Coronary artery (tissue), 2 donors: Measurements from ENCODE around the gene MAP3K20.

Experiments used
- DNase-seq: peaks from one replicate; pipeline ENCODE4 v3.0.0-alpha.2; 2017; ENCODE audit warnings: low spot score
- H3K27ac ChIP-seq, 2 donors: fragments of 200-600 bp; sonication (generic); one replicate each; pipeline ENCODE4 v1.5.1; 2016 to 2019
- H3K4me3 ChIP-seq: fragments of 200-600 bp; sonication (generic); 2 replicates; pipeline ENCODE4 v1.5.1; 2016; ENCODE audit warnings: mild to moderate bottlenecking, moderate library complexity
- CTCF ChIP-seq: fragments of 200-600 bp; sonication (generic); IDR thresholded peaks from one replicate; pipeline ENCODE4 v1.5.1; 2019; ENCODE audit warnings: antibody characterized with exemption

The MAP3K20 gene

GRCh38 chr2:173187941-173188788 is 112.5 kb downstream of the MAP3K20 start:
- Histone ChIP-seq H3K27ac (peak overlapping the region; percentile 59 to 81), H3K4me3 (peak overlapping the region; percentile 22)
- DNase-seq = no peak
- TF ChIP-seq CTCF = no peak

- no peak for DNase-seq
- TF ChIP-seq CTCF = no peak
- H3K27ac ChIP-seq = peak overlapping the region in 1 of 2 donors; percentile 23
Measured at GRCh38 chr2:173191601-173192000, 116.0 kb downstream of the MAP3K20 start.

GRCh38 chr2:173192071-173192470 is 116.4 kb downstream of the MAP3K20 start:
- DNase-seq = no peak
- H3K27ac ChIP-seq = peak overlapping the region in 1 of 2 donors; percentile 15
- no peak for TF ChIP-seq CTCF
- no peak overlapping the region for H3K4me3 ChIP-seq

More at GRCh38 chr2:173191601-173192000, 116.0 kb downstream of the MAP3K20 start:
- no peak overlapping the region for H3K4me3 ChIP-seq

GRCh38 chr2:173193925-173194324 is 118.3 kb downstream of the MAP3K20 start:
- DNase-seq = no peak
- no peak for TF ChIP-seq CTCF
- Histone ChIP-seq H3K27ac (no peak overlapping the region), H3K4me3 (no peak overlapping the region)

GRCh38 chr2:173195100-173195499 is 119.5 kb downstream of the MAP3K20 start:
- no peak for TF ChIP-seq CTCF
- no peak overlapping the region for H3K27ac ChIP-seq
- no peak overlapping the region for H3K4me3 ChIP-seq
- DNase-seq = no peak

- Histone ChIP-seq H3K4me3 (no peak overlapping the region), H3K27ac (no peak overlapping the region)
- TF ChIP-seq CTCF = no peak
- no peak for DNase-seq
Measured at GRCh38 chr2:173196080-173196479, 120.4 kb downstream of the MAP3K20 start.

GRCh38 chr2:173196638-173197037 is 121.0 kb downstream of the MAP3K20 start:
- Histone ChIP-seq H3K27ac (no peak overlapping the region), H3K4me3 (no peak overlapping the region)
- no peak for DNase-seq
- no peak for TF ChIP-seq CTCF
